ENCODE measurements around the gene FAM81A.

FAM81A gene

DNA sequence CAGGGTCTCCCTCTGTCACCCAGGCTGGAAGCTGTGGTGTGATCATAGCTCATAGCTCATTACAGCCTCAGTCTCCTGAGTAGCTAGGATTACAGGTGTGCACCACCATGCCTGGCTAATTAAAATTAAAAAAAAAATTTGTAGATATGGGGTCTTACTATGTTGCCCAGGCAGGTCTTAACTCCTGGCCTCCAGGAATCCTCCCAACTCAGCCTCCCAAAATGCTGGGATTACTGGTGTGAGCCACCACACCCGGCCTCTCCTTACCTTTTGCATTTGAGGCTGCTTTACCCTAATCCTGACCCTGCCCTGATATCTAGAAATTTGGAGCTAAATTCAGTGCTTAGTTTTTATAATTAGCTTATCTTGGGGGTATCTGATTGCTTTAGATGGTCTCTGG lies 90.4 kb downstream of the FAM81A start:
- intact Hi-C loops (cut with micrococcal nuclease) = no loop called here
- Mint-ChIP-seq H3K9me3 (no peaks in the 10 kb centered on the region), H3K4me3 (no peak overlapping the region), H3K36me3 (ENCODE audit: low read depth) (no peaks in the 10 kb centered on the region), H3K27ac (no peak overlapping the region), H3K27me3 (no peaks in the 10 kb centered on the region), H3K4me1 (ENCODE audit: low read depth) (peaks cover 48% of the 10 kb centered on the region)

- Mint-ChIP-seq H3K4me3 (no peak overlapping the region), H3K4me1 (ENCODE audit: low read depth) (peaks cover 47% of the 10 kb centered on the region), H3K27me3 (no peaks in the 10 kb centered on the region), H3K27ac (no peak overlapping the region), H3K36me3 (ENCODE audit: low read depth) (no peaks in the 10 kb centered on the region), H3K9me3 (no peaks in the 10 kb centered on the region)
- intact Hi-C loops (cut with micrococcal nuclease) = loop anchor here (1.0 kb wide), 1 partner anchor 282 kb away; no protein-coding TSS in a partner anchor
Measured at GRCh38 chr15:59528961-59529402, 91.0 kb downstream of the FAM81A start.

DNA sequence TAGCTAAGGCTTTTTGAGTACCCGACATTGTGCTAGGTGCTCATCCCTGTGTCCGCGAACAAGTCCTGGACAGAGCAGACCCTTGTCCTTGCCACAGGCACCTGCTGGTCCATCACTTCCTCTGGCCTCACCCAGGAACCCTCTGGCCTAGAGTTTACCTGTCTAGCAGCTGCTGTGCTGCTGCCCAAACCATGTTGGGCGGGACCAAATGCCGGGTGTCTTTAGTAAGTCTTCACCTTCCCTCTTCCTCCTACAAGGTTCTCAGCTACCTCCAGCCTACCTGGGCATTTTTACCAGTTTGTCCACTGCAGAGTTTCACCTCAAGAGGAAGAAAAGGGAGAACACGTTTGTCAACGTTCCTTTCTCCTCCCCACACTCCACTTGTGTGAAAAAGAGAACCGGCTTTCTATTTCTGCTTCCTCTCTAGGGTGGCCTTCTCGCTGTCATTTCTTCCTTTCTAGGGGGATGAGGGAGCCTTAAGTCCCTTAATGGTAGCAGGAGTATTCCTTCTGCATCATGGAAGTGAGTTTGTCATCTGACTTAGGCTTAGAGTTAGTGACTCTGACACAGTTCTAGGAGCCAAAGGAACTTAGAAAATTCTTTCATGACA lies 93.2 kb downstream of the FAM81A start:
- peaks cover 45% of the 10 kb centered on the region for H3K4me1 Mint-ChIP-seq (ENCODE audit: low read depth)

DNA sequence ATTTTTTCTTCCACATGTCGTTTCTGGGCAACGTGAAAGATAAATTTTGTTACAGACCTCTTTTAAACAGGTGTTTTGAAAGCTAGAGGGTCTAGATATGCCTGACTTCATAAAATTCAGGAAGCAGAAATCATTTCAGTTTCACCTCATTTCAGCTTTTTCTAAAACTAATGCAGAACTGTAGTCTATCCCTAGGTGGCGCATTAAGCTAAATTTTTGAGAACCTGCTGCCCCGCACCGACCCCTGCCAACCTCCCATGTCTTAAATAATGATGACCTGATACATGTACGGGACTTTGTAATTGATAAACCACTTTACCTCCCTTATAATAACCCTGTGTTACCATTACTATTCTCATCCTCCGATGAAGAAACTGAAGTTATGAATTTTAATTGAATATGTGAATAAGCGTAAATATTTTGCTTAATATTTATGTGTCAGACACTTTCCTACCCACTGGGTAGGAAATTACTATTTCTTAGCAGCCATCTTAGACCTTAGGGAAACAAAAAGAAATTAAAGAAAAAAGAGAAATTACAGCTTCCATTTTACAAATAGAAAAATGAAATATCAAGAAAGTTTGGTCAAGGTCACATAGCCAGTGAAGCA lies 94.9 kb downstream of the FAM81A start:
- no peak overlapping the region for H3K27ac Mint-ChIP-seq
- peaks cover 7% of the 10 kb centered on the region for H3K27me3 Mint-ChIP-seq
- H3K9me3 Mint-ChIP-seq = no peaks in the 10 kb centered on the region
- intact Hi-C loops (cut with micrococcal nuclease) = loop anchor here (2.0 to 5.0 kb wide), 4 partner anchors 30 to 124 kb away; partner anchors contain the start of gene GTF2A2
- no peak overlapping the region for H3K4me3 Mint-ChIP-seq
- peaks cover 62% of the 10 kb centered on the region for H3K4me1 Mint-ChIP-seq (ENCODE audit: low read depth)
- no peaks in the 10 kb centered on the region for H3K36me3 Mint-ChIP-seq (ENCODE audit: low read depth)

More for the DNA sequence above, 93.2 kb downstream of the FAM81A start:
- H3K27ac Mint-ChIP-seq = peak overlapping the region; percentile 53
- H3K27me3 Mint-ChIP-seq = peaks cover 3% of the 10 kb centered on the region
- no peak overlapping the region for H3K4me3 Mint-ChIP-seq
- intact Hi-C loops (cut with micrococcal nuclease) = loop anchor here (5.0 kb wide), 3 partner anchors 91 to 126 kb away; partner anchors contain the start of gene GTF2A2
- H3K36me3 Mint-ChIP-seq (ENCODE audit: low read depth) = no peaks in the 10 kb centered on the region
- no peaks in the 10 kb centered on the region for H3K9me3 Mint-ChIP-seq

GRCh38 chr15:59536553-59536952 lies 98.6 kb downstream of the FAM81A start:
- H3K4me1 Mint-ChIP-seq (ENCODE audit: low read depth) = peaks cover 70% of the 10 kb centered on the region
- intact Hi-C loops (cut with micrococcal nuclease) = no loop called here
- H3K27ac Mint-ChIP-seq = peak overlapping the region; percentile 57
- no peaks in the 10 kb centered on the region for H3K9me3 Mint-ChIP-seq
- H3K27me3 Mint-ChIP-seq = peaks cover 7% of the 10 kb centered on the region
- H3K4me3 Mint-ChIP-seq = no peak overlapping the region
- no peaks in the 10 kb centered on the region for H3K36me3 Mint-ChIP-seq (ENCODE audit: low read depth)

GRCh38 chr15:59537403-59537802 lies 99.4 kb downstream of the FAM81A start:
- intact Hi-C loops (cut with micrococcal nuclease) = no loop called here
- Mint-ChIP-seq H3K36me3 (ENCODE audit: low read depth) (no peaks in the 10 kb centered on the region), H3K4me3 (no peak overlapping the region), H3K9me3 (no peaks in the 10 kb centered on the region), H3K27me3 (peaks cover 7% of the 10 kb centered on the region), H3K4me1 (ENCODE audit: low read depth) (peaks cover 65% of the 10 kb centered on the region), H3K27ac (peak overlapping the region; percentile 57)

GRCh38 chr15:59538494-59538893 lies 100.5 kb downstream of the FAM81A start:
- no peak overlapping the region for H3K27ac Mint-ChIP-seq
- no peaks in the 10 kb centered on the region for H3K9me3 Mint-ChIP-seq
- H3K4me3 Mint-ChIP-seq = no peak overlapping the region
- no peaks in the 10 kb centered on the region for H3K36me3 Mint-ChIP-seq (ENCODE audit: low read depth)
- peaks cover 12% of the 10 kb centered on the region for H3K27me3 Mint-ChIP-seq
- H3K4me1 Mint-ChIP-seq (ENCODE audit: low read depth) = peaks cover 63% of the 10 kb centered on the region
- intact Hi-C loops (cut with micrococcal nuclease) = no loop called here

GRCh38 chr15:59539799-59540198 lies 101.8 kb downstream of the FAM81A start:
- H3K4me1 Mint-ChIP-seq (ENCODE audit: low read depth) = peaks cover 70% of the 10 kb centered on the region
- peaks cover 13% of the 10 kb centered on the region for H3K27me3 Mint-ChIP-seq
- no peak overlapping the region for H3K4me3 Mint-ChIP-seq
- peak overlapping the region; percentile 74 for H3K27ac Mint-ChIP-seq
- intact Hi-C loops (cut with micrococcal nuclease) = no loop called here
- no peaks in the 10 kb centered on the region for H3K36me3 Mint-ChIP-seq (ENCODE audit: low read depth)
- H3K9me3 Mint-ChIP-seq = no peaks in the 10 kb centered on the region

DNA sequence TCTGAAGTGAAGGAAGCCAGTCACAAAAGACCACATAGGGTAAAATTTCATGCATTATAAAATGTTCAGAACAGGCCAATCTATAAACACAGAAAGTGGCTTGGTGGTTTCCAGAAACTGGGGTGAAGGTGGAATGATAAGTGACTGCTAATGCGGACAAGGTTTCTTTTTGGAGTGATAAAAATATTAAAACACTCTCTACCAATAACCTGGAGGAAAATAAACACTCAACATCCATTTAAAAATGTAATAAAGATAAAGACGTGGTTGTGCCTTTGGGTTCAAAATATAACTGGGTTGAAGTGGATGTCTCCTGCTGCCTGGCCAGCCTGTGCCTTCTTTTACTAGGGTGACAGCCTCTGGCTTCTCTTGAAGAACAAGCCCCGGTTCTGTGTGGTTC lies 102.7 kb downstream of the FAM81A start:
- Mint-ChIP-seq H3K27ac (peak overlapping the region; percentile 74), H3K27me3 (peaks cover 11% of the 10 kb centered on the region)

DNA sequence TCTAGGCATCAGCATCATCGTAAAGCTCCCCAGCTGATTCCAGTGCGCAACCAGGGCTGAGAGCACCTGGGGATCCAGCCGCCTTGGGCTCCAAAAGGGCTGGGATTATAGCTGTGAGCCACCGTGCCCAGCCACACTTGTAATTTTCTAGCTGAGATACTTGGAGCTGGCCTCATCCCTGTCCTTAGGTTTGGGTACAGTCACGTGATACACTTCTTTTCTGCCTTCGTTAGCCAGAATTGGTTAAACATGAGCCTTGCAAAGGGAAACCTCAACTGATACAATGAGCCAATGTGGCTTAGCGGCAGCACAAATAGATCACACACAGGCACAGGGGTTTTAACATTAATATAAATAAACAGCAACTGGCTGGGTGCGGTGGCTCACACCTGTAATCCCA lies 103.8 kb downstream of the FAM81A start:
- Mint-ChIP-seq H3K27ac (peak overlapping the region; percentile 74), H3K36me3 (ENCODE audit: low read depth) (no peaks in the 10 kb centered on the region), H3K9me3 (no peaks in the 10 kb centered on the region), H3K4me3 (no peak overlapping the region), H3K4me1 (ENCODE audit: low read depth) (peaks cover 76% of the 10 kb centered on the region), H3K27me3 (peaks cover 5% of the 10 kb centered on the region)
- intact Hi-C loops (cut with micrococcal nuclease) = no loop called here

More for the DNA sequence above, 102.7 kb downstream of the FAM81A start:
- no peaks in the 10 kb centered on the region for H3K36me3 Mint-ChIP-seq (ENCODE audit: low read depth)
- peaks cover 73% of the 10 kb centered on the region for H3K4me1 Mint-ChIP-seq (ENCODE audit: low read depth)
- no peak overlapping the region for H3K4me3 Mint-ChIP-seq
- intact Hi-C loops (cut with micrococcal nuclease) = no loop called here
- H3K9me3 Mint-ChIP-seq = no peaks in the 10 kb centered on the region

DNA sequence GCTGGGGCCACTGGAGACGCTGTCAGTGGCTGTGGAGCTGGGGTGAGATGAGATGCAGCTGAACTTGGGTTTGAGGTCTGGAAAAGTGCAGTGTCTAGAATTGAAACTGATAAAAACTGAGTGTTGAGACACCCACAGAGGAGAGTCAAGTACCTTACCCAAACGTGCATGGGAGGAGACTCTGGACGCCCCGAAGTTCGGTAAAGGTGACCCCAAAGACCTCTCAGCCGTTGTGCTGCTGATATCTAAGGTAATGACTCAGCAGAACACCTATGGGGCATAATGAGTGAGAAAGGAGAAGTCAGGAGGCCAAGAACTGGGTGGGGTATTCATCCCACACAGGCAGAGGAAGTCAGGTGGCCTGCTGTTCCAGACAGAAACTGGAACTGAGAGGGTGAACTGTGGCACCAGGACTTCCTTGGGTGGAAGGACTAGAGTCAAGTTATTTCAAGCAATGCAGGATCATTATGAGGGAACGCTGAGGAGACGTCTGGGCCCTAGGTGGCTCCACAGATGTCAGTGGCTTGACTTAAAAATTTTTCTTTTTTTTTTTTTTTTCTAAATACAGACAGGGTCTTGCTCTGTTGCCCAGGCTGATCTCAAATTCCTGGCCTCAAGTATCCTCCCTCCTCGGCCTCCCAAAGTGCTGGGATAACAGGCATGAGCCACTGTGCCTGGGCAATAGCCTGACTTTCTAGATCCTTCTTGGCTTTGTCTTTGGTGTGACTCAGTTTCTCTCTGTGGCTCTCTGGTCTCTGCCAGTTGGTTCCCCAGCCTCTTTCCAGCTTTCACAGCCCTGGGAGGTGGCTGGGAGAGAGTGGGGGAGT lies 105.9 kb downstream of the FAM81A start:
- H3K27me3 Mint-ChIP-seq = peaks cover 5% of the 10 kb centered on the region

DNA sequence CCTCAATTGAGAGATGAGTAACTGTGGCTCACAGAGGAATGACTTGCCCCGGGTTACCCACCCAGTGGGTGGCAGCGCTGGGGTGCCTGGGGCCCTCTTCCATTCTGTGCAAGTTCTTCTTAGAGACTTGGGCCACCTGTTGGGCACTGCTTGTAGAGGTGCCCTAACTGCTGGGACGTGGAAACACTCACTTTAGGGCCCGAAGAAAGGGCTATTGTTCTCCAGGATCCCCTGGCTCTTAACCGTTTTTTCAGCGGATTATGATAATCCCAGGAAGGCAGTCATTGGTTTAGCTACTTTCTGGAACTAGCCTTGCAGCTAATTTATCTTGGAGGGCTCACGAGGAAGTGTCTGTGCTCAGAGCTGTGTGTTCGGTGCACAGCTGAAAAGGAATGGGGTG lies 107.6 kb downstream of the FAM81A start:
- H3K27ac Mint-ChIP-seq = peak overlapping the region; percentile 9
- H3K4me1 Mint-ChIP-seq (ENCODE audit: low read depth) = peaks cover 88% of the 10 kb centered on the region
- no peaks in the 10 kb centered on the region for H3K9me3 Mint-ChIP-seq
- H3K36me3 Mint-ChIP-seq (ENCODE audit: low read depth) = peaks cover 6% of the 10 kb centered on the region
- H3K27me3 Mint-ChIP-seq = peaks cover 5% of the 10 kb centered on the region
- no peak overlapping the region for H3K4me3 Mint-ChIP-seq
- intact Hi-C loops (cut with micrococcal nuclease) = no loop called here

More for the DNA sequence above, 105.9 kb downstream of the FAM81A start:
- Mint-ChIP-seq H3K9me3 (no peaks in the 10 kb centered on the region), H3K4me1 (ENCODE audit: low read depth) (peaks cover 81% of the 10 kb centered on the region), H3K4me3 (peak overlapping the region; percentile 28), H3K27ac (peak overlapping the region; percentile 54), H3K36me3 (ENCODE audit: low read depth) (peaks cover 6% of the 10 kb centered on the region)
- intact Hi-C loops (cut with micrococcal nuclease) = no loop called here

DNA sequence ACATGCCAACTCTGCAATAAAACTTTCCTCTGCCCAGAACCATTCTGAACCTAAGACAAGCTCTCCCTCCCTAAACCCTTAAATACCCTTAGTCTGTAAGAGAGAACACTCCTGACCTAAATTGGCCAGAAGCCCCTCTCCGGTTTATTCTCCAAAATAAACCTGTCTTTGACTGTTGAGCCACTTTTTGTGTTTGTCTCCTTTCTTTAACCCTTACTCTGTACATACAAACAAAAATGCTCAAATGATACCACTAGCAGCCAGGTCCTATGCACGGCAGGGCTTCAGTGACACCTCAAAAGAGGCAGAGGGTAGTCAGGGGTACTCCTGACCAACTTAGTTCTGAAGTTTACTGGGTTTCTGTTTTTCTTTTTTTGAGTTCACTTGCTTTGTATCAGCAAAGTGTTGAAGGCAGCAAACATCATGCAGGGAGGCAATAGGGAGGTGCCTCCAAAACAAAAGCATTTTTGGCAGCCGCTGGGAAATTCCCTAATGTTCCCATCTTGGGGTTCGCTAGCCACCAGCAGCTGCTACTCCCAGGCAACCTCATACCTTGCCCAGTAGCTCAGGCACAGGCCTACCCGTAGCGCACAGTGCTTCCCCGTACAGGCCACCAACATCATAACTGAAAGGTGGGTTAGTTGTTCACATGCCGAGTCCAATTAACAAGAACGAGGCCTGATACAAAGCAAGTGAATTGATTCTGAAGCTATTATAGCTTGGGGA lies 110.7 kb downstream of the FAM81A start:
- H3K27ac Mint-ChIP-seq = peak overlapping the region; percentile 71
- H3K36me3 Mint-ChIP-seq (ENCODE audit: low read depth) = peaks cover 6% of the 10 kb centered on the region
- H3K4me3 Mint-ChIP-seq = no peak overlapping the region
- intact Hi-C loops (cut with micrococcal nuclease) = no loop called here
- H3K27me3 Mint-ChIP-seq = no peaks in the 10 kb centered on the region
- H3K9me3 Mint-ChIP-seq = no peaks in the 10 kb centered on the region
- H3K4me1 Mint-ChIP-seq (ENCODE audit: low read depth) = peaks cover 88% of the 10 kb centered on the region
